B cell (primary cell): Measurements from ENCODE around the gene KLRC2. TPM values are rescaled to one million over a fixed set of nuclear protein-coding genes. Genes with fewer than 3 reads are reported as not detected.
"Not testable (repeated sequence)": the region's sequence is repeated elsewhere in the genome, so short reads cannot be mapped to it uniquely, and the experiment has no call there.

Source experiments
- ATAC-seq: fragments of 200-7000 bp; cut with Tn5 transposase; one replicate; pipeline ENCODE4 v1.10.0; 2021; ENCODE audit warnings: low read depth, mild to moderate bottlenecking, moderate number of reproducible peaks, moderate library complexity
- CTCF ChIA-PET: fragments of 350-600 bp; sonication (Branson Sonifier 250); formaldehyde crosslinking; loops from one replicate; lab custom pipeline; 2021; ENCODE audit warnings: antibody characterized with exemption, inconsistent platforms; lab: Charles Lee
- POLR2A ChIA-PET: fragments of 350-600 bp; sonication (Branson Sonifier 250); formaldehyde crosslinking; loops from one replicate; lab custom pipeline; 2021; ENCODE audit warnings: antibody characterized with exemption; lab: Charles Lee
- DNase-seq: peaks from one replicate; pipeline ENCODE4 v3.0.0; 2013
- H2AFZ ChIP-seq: 2 replicates; pipeline ENCODE4 v1.6.1; 2012; ENCODE audit warnings: mild to moderate bottlenecking, low read depth, low read length; ENCODE audit not compliant: insufficient read depth, poor library complexity, severe bottlenecking
- H3K27ac ChIP-seq, 2 donors: 1 replicate in 1 of 2; 2 replicates in 1 of 2; pipeline ENCODE4 v1.5.1; 2012 to 2013; ENCODE audit warnings: low read length in 2 of 2, mild to moderate bottlenecking in 2 of 2, moderate library complexity in 1 of 2
- H3K27me3 ChIP-seq, 4 experiments: fragments of 200-600 bp in 1 of 4; sonication (generic) in 1 of 4; replicated peaks in 1 of 4; 1 replicate in 2 of 4; 2 replicates in 2 of 4; pipeline versions ENCODE4 v1.6.1 to v1.7.0; 2013 to 2016; ENCODE audit warnings: low read length in 3 of 4, mild to moderate bottlenecking in 2 of 4, mixed read lengths in 1 of 4, moderate library complexity in 1 of 4; ENCODE audit not compliant: insufficient read depth in 4 of 4, control insufficient read depth in 3 of 4; ENCODE audit errors: control extremely low read depth in 1 of 4
- H3K36me3 ChIP-seq, 2 experiments: replicated peaks in 1 of 2; 1 replicate in 1 of 2; 2 replicates in 1 of 2; pipeline versions ENCODE4 v1.6.1 to v1.7.1; 2013; ENCODE audit warnings: low read length in 1 of 2; ENCODE audit not compliant: insufficient read depth in 2 of 2, control insufficient read depth in 1 of 2; ENCODE audit errors: control extremely low read depth in 1 of 2, extremely low read depth in 1 of 2
- H3K4me1 ChIP-seq, 2 donors: fragments of 200-600 bp in 1 of 2; sonication (generic) in 1 of 2; 1 replicate in 1 of 2; 2 replicates in 1 of 2; pipeline versions ENCODE4 v1.5.1 to v1.6.1; 2013 to 2017; ENCODE audit warnings: low read length in 2 of 2; ENCODE audit not compliant: control insufficient read depth in 2 of 2, insufficient read depth in 2 of 2
- H3K4me2 ChIP-seq: replicated peaks from 2 replicates; pipeline ENCODE3; 2012; ENCODE audit warnings: mild to moderate bottlenecking, low read depth, low read length; ENCODE audit not compliant: poor library complexity, severe bottlenecking
- H3K4me3 ChIP-seq, 5 experiments: fragments of 200-600 bp in 1 of 5; sonication (generic) in 1 of 5; 1 replicate in 3 of 5; 2 replicates in 2 of 5; pipeline versions ENCODE4 v1.5.1 to v1.7.0; 2011 to 2016; ENCODE audit warnings: low read length in 4 of 5, mild to moderate bottlenecking in 4 of 5, low read depth in 2 of 5, control low read depth in 1 of 5, moderate library complexity in 1 of 5; ENCODE audit not compliant: insufficient read depth in 1 of 5; ENCODE audit errors: control extremely low read depth in 1 of 5, extremely low read depth in 1 of 5
- H3K79me2 ChIP-seq: fragments of 200-600 bp; sonication (generic); one replicate; pipeline ENCODE4 v1.6.0; 2016; ENCODE audit warnings: low read length; ENCODE audit not compliant: control insufficient read depth, insufficient read depth
- H3K9ac ChIP-seq: fragments of 200-600 bp; sonication (generic); 2 replicates; pipeline ENCODE4 v1.6.1; 2017; ENCODE audit warnings: mild to moderate bottlenecking, low read length, moderate library complexity
- H3K9me3 ChIP-seq, 3 donors: one replicate each; pipeline versions ENCODE4 v1.6.1 to v1.7.1; 2013; ENCODE audit warnings: low read length in 2 of 3; ENCODE audit not compliant: control insufficient read depth in 2 of 3, insufficient read depth in 1 of 3; ENCODE audit errors: control extremely low read depth in 1 of 3
- H4K20me1 ChIP-seq: 2 replicates; pipeline ENCODE4 v1.6.0; 2012; ENCODE audit warnings: mild to moderate bottlenecking, low read length; ENCODE audit not compliant: insufficient read depth, control insufficient read depth, poor library complexity, severe bottlenecking
- H3K27ac Mint-ChIP-seq: one replicate; pipeline ENCODE4 v1.8.0; 2021; ENCODE audit warnings: mixed read lengths
- H3K27me3 Mint-ChIP-seq: one replicate; pipeline ENCODE4 v1.8.0; 2021; ENCODE audit warnings: mixed read lengths
- H3K4me1 Mint-ChIP-seq: one replicate; pipeline ENCODE4 v1.8.0; 2021; ENCODE audit warnings: mixed read lengths
- H3K4me3 Mint-ChIP-seq: one replicate; pipeline ENCODE4 v1.8.0; 2021; ENCODE audit warnings: mixed read lengths
- H3K9me3 Mint-ChIP-seq: one replicate; pipeline ENCODE4 v1.8.0; 2022; ENCODE audit warnings: mixed read lengths; ENCODE audit not compliant: insufficient read depth
- WGBS: methylation state at CpG from one replicate; pipeline ENCODE4 v1.1.5; 2013; ENCODE audit warnings: missing lambda C conversion rate; ENCODE audit not compliant: insufficient coverage; 5-methylcytosine and 5-hydroxymethylcytosine counted together
- intact Hi-C: fragments of 100-400 bp; cut with micrococcal nuclease; formaldehyde crosslinking; loops from one replicate; pipeline ENCODE4 v1.10.0; 2022
- polyA plus RNA-seq: library from polyadenylated mRNA; depleted of rRNA; stranded (reverse); fragments of >200 nt; gene quantifications from 2 replicates; pipeline ENCODE4 v1.2.3, GENCODE V29; 2012
- total RNA-seq, 2 donors: library from RNA; stranded (reverse); fragments of 120-200 nt in 1 of 2; gene quantifications; 1 replicate in 1 of 2; 2 replicates in 1 of 2; pipeline versions ENCODE4 v1.2.3 to v1.2.4, GENCODE V29; 2013 to 2022

KLRC2 gene
- total and polyA plus RNA-seq, 2 donors (not counting 1 experiment from before 2014, with no cell fraction given) = 0.21 to 0.59 TPM

DNA sequence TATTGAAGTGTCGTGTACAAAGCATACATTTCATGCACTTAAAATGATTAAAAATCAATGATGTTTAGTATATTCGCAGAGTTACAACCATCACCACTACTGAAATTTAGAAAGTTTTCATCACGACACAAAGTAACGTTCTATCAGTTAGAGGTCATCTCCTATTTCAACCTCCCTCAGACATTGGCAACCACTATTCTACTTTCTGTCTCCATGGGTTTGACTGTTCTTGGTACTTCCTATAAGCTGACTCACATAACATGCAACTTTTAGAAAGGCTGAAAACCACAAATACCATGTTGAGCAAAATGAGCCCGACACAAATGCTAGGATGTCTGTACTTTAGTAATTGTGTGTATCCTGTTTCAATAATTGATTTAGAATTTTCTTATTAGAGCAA, 10.2 kb upstream of the KLRC2 start:
- H3K36me3 ChIP-seq, H3K27ac ChIP-seq, H3K4me1 ChIP-seq, H3K4me2 ChIP-seq, intact Hi-C loops, H3K4me3 ChIP-seq, CTCF ChIA-PET, H3K9ac ChIP-seq, DNase-seq, H3K9me3 Mint-ChIP-seq, H3K4me3 Mint-ChIP-seq, ATAC-seq, H4K20me1 ChIP-seq, H3K27ac Mint-ChIP-seq, H2AFZ ChIP-seq, POLR2A ChIA-PET, H3K9me3 ChIP-seq, H3K79me2 ChIP-seq, H3K4me1 Mint-ChIP-seq, H3K27me3 ChIP-seq: not testable (repeated sequence)
- peaks cover 18% of the 10 kb centered on the region for H3K27me3 Mint-ChIP-seq
- WGBS = no CpG with 5 or more reads among the region's 5 CpGs

DNA sequence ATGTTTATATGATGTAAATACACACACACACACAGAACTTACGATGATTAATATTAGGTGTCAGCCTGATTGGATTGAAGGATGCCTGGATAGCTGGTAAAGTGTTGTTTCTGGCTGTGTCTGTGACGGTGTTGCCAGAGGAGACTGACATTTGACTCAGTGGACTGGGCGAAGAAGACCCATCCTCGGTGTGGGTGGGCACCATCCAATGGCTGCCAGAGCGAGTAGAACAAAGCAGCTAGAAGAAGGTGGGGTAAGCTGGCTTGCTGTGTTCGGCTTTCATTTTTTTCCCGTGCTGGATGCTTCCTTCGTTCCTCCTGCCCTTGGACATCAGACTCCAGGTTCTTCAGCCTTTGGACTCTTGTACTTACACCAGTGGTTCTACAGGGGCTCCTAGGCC, 5.3 kb upstream of the KLRC2 start:
- ATAC-seq, H3K27ac ChIP-seq, H3K36me3 ChIP-seq, CTCF ChIA-PET, POLR2A ChIA-PET, H3K79me2 ChIP-seq, H3K4me1 Mint-ChIP-seq, H3K9me3 ChIP-seq, H2AFZ ChIP-seq, H3K27ac Mint-ChIP-seq, H3K4me3 Mint-ChIP-seq, H3K4me1 ChIP-seq, H3K27me3 Mint-ChIP-seq, DNase-seq, H4K20me1 ChIP-seq, H3K9ac ChIP-seq, H3K4me2 ChIP-seq, H3K27me3 ChIP-seq, intact Hi-C loops, H3K9me3 Mint-ChIP-seq, H3K4me3 ChIP-seq: not testable (repeated sequence)
- WGBS = 94% methylated on average over 4 of the region's 8 CpGs

GRCh38 chr12:10439608-10440274, 3.9 kb upstream of the KLRC2 start:
- H2AFZ ChIP-seq, H3K27me3 ChIP-seq, intact Hi-C loops, POLR2A ChIA-PET, H3K4me3 ChIP-seq, H3K27ac Mint-ChIP-seq, H3K9ac ChIP-seq, H3K27me3 Mint-ChIP-seq, H3K4me2 ChIP-seq, CTCF ChIA-PET, H3K9me3 Mint-ChIP-seq, H4K20me1 ChIP-seq, H3K4me1 Mint-ChIP-seq, H3K4me3 Mint-ChIP-seq, H3K9me3 ChIP-seq, H3K4me1 ChIP-seq, H3K36me3 ChIP-seq, H3K79me2 ChIP-seq, ATAC-seq, H3K27ac ChIP-seq, DNase-seq: not testable (repeated sequence)
- no CpG with 5 or more reads among the region's 2 CpGs for WGBS

DNA sequence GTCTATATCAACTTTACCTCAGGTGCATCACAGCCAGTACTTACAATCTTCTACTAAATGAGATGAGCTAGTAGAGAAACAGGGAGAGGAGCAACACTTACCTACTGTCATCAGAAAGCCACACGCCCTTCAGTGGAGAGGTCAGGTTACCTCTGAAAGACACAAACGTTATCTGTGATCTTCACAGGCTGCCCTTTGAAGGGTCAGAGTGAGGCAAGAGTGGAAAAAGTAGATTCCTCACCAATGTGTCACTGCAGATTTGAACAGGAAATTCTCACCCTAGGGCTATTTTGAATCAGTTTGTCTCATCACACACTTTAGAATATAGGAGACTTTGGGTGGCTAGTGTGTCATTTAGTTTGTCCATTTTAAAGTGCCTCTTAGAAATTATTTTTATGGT, 1.8 kb upstream of the KLRC2 start:
- H3K9ac ChIP-seq, H3K79me2 ChIP-seq, H2AFZ ChIP-seq, H3K27me3 Mint-ChIP-seq, H3K4me3 Mint-ChIP-seq, H3K4me1 ChIP-seq, H3K36me3 ChIP-seq, H3K27ac Mint-ChIP-seq, H3K27ac ChIP-seq, DNase-seq, H3K9me3 Mint-ChIP-seq, H3K4me2 ChIP-seq, H4K20me1 ChIP-seq, H3K4me1 Mint-ChIP-seq, H3K27me3 ChIP-seq, H3K4me3 ChIP-seq, CTCF ChIA-PET, H3K9me3 ChIP-seq, POLR2A ChIA-PET, ATAC-seq, intact Hi-C loops: not testable (repeated sequence)
- no CpG with 5 or more reads among the region's 2 CpGs for WGBS
